ENCODE measurements around the gene MEGF11.

The MEGF11 gene

DNA sequence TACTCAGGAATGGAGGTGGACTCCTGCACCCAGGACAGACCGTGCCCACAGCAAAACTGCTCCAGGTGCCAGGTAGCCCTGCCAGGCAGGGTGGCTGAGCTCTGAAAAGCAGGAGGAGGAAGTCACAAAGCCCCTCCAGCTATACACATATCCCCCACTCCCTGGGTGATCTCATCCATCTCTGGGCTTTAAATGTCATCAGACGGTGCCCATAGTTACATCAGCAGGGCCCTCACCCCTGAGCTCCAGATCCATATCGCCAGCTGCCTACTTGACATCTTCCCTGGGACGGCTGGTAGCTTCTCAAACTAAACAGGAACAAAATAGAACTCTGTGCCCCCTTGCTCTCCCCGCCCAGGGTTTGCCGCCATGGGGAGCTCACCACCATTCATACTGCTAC, 87.7 kb downstream of the MEGF11 start:
- DNase-seq: no peak

DNA sequence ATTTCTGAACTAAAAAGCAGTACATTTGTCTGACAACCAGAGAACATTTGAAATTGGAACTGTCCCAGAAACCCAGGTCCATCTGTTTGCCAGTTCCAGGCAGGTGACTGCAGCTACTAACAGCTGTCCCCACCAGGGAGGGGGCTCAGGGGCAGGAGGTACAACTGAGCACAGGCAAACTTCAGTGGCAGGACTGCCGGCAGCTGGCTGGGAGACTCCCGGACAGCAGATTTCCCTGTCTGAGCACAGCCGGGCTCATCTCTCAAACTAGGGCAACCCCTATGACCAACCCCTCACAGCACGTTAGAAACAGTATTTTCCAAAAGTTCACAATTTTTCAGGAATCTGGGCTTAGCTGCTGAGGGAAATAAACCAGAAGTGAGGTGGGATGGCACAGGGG, 88.8 kb downstream of the MEGF11 start:
- peak; percentile 33 for DNase-seq

DNA sequence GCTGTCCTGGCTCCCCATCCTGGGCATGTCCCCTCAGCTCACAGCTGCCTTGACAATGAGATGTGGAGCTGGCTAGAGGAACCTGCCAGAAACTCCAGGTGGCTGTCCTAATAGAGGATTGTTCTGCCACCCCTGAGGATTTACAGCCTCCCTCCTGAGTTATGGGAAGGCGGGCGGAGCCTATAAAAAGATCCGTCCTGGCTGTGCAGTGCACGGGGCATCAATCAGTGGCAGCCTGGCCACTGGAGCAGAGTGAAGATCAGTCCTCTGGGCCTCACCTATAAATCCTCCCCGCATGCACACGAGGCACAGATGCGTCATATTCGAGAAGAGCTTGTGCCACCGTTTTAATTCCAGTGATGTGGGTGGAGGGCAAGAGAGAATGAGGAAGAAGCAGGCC, 90.0 kb downstream of the MEGF11 start:
- peak; percentile 21 for DNase-seq

DNA sequence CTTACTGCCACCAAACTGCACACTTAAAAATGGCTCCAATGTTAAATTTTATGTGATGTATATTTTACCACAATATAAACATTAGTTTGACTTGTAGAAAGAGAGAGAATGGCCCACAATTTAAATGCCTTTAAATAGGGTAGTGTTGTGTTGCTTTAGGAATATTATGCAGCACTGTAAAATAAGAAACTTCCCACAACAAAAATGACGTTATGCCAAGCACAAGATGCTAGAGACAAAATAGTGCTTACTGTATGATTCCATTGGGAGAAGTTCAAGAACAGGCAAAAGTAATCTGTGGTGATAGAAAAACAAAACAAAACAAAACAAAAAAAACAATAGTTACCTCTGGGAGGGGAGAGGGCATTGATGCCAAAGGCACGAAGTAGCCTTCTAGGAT, 91.3 kb downstream of the MEGF11 start:
- no peak for DNase-seq

DNA sequence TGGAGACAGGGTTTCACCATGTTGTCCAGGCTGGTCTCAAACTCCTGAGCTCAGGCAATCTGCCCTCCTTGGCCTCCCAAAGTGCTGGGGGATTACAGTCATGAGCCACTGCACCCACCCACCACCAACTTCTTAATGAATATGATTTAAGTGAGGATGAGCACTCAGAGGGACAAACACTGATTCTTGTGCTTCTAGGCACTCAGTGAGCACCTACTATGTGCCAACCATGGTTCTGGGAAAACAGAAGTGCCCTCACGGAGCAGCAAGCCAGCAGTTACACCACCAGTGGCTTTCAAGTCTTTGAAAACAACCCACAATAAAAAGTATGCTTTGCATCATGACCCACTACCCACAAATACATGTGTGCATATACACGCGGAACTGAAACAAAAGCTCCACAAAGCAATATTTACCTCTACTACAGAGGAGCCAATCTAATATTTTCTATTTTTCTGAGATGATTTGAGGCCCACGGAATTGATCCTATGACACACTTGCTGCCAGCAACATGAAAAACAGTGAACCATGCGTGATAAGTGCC, 91.9 kb downstream of the MEGF11 start:
- DNase-seq: no peak

DNA sequence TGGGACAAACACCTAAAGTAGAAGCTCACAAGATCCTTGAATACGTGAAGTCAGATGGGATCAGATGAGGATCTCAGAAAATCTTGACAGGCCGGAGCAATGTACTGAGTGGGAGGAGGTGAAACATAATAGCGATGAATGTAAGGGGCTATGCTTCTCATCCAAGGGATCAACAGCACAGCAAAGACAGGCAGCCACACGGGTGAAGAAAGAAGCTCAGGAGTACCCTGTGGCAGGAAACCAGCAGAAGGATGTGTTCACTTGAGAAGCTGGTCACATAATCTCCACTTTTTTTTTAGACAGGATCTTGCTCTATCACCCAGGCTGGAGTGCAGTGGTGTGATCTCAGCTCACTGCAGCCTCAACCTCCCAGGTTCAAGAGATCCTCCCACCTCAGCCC, 92.4 kb downstream of the MEGF11 start:
- DNase-seq: no peak

DNA sequence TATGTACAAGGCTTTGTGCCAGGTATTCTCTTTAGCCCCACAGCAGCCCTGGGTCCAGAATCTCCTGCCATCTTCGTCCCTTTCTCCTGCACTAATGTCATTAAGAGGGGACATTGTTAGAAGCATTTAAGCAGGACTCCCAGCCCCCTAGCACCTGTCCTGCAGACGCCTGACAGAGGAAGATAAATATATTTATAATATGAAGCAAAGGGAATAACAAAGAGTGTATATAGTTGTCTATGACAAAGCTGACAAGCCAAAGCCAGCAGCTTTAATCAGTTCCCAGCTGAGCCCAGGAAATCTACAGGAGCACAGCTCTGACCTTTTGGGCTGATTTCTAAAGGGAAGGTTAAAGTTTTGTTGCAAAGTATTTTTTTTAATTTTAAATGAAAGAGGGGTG, 96.0 kb downstream of the MEGF11 start:
- no peak for DNase-seq

DNA sequence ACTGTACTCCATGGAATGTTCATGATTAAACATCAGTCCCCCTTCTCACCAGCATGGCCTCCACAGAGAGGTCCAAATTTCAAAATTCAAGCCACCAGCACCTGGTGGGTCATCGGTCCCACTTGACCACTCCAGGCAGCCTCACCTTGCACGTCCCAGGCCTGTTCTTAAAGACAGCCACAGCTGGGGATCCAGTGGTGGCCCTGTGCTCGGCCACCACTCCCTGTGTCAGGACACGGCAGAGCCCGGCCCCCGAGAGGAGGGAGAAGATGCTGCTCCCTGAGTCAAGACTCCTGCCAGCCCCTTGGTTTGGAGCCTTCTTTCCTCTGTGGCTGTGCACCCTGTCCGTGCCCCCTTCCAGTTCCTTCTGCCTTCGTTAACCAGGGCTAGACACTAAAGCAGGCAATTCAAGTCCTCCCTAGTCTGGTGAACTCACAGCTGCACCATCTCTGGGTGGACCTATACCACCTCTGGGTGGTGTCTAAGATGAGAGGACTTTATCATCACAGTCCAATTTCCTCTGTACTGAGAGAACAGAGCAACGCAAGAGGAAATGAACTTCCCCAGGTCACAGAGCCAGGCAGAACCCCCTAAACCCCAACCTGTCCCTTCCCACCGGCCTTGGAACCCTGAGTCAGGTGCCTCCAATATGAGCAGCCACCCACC, 97.1 kb downstream of the MEGF11 start:
- DNase-seq: no peak

DNA sequence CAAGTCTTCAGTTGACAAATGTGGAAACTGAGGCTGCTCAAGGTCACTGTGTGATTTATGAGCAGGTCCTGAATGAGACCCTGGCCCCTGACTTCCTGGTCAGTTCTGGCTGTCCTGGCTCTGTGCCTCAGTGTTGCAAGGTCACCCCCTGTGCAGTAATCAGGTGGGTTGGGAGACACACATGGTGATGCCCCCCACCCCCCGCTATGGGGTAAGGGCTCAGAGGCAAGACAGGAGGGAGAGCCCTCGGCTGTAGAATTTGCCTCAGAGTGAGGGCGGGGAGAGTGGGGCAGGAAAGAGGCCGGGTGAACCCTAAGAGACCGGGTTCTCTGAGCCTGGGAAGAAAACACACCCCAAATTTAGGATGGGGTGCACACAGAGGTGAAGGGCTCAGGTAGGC, 98.5 kb downstream of the MEGF11 start:
- no peak for DNase-seq

DNA sequence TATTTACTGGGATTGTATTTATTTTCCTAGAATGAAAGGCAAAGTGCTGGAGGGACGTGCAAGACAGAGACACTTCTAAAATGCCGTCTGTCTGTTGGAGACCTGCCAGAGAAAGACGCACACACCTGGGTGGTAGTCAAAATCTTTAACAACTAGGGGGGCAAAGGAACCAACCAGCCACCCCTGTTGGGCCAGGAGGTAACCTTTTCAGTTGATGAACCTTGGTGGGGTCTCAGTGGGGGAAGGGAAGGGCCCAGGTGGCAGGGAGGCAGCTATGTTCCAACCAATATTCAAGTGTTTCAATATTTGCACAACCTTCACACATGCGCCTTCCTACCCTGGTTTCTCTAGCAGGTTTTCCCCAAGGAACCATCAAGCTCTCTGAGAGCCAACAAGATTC, 99.0 kb downstream of the MEGF11 start:
- peak; percentile 77 for DNase-seq

DNA sequence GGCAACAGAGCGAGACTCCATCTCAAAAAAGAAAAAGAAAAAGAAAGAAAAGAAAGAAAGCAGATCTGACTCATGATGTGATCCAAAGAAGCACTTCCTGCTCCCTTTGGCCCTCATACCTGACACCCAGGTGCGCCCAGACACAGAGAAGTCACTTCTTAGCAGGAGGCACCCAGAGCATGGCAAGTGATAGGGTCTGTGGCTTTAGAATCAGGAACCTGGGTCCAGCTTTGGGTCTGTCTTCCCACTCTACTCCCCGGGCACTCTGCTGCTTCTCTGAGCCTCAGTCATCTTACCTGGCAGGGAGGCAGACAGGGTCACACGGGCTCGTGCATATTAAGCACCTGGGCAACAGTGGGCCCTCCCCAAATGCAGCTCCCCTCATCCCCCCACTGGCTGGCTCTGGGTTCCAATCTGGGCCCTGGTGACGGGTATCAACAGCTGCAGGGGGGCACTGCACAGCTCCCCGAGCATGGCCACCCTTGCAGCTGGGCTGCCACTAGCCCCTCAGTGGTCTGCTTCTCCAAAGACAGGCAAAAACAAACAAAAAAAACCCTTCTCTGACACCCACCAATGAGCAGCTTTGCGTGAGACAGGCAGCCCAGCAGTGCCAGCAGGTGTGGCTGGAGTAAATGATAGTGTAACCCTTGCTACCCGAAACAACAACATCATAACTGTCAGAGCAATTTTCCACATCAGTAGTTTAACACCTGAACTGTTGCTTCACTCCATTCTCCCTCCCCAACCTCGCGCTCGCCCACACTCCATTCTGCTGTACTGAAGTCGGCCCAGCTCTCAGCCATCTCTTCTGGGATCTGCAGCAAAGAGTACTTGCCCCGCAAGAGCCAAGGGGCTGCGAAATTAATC, 99.8 kb downstream of the MEGF11 start:
- peak; percentile 96 for DNase-seq

DNA sequence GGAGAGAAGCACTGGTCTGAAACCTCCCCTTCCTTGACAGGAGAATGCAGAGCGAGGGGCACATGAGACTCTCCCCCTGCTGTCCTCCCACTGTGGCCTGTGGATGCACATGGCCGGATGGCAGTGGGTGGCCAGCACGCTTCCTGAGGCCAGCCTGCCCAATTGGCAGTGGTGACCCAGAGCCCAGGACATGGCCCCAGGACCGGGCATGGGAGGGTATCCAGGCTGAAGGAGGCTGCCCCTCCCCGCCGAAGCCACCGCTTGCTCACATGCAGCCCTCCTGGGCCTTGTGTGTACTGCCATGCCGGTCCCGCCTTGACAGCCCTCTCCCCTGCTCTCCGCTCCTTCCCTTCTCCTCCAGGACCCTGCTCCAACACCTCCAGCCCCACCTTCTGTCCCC, 100.9 kb downstream of the MEGF11 start:
- no peak for DNase-seq

DNA sequence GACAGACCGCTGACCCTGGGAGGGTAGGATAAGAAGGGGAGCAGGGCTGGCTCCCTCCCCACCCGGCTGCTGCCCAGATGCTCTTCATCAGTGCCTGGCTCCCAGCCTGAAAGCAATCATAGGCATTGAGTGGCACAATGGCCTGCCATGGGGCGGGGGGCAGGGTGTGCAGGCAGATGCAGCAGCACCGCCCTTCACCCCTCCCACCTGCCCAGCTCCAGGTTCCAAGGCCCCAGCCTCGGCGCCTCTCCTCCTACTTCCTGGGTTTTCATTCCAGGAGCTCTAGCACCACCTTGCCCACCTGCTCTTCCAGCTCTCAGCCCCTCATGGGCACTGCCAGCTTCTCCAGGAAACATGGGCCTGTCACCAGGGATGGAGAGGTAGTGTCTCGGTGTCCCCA, 101.7 kb downstream of the MEGF11 start:
- peak; percentile 98 for DNase-seq

DNA sequence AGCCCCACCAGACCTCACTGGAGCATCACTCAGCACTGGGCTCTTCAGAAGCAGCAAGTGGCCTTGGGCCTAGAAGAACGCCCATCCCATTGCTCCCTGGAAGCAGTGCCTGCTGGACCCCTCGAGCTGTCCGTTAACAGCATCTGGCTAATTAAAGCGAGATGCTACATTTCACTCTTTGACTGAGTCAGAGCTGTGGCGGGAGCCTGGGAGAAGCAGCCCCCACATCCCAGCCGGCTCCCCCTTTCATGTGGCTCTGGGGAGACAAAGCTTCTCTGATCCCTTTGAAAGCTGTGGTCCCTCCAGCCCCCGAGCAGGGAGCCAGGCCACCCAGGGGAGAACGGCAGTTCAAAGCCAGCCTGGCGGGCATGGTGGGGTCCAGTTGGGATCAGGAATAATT, 103.7 kb downstream of the MEGF11 start:
- no peak for DNase-seq

DNA sequence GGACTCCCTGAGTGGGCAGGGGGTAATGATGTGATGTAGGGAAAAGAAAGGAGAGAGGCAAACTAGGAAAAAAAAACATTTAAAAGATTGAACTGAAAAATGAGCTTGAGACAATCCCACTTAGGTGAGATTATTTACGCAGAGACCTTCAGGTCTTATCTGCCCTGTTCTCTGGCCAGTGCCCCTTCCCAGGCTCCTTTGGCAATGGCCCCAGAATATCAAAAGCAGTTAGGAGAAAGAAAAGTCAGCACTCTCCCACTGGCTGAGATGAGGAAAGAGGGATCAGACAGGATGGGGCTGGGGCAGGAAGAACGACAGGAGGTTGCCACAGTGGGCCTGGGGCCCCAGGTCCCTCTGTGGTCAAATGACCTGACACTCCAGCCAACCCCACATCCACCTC, 105.4 kb downstream of the MEGF11 start:
- no peak for DNase-seq

DNA sequence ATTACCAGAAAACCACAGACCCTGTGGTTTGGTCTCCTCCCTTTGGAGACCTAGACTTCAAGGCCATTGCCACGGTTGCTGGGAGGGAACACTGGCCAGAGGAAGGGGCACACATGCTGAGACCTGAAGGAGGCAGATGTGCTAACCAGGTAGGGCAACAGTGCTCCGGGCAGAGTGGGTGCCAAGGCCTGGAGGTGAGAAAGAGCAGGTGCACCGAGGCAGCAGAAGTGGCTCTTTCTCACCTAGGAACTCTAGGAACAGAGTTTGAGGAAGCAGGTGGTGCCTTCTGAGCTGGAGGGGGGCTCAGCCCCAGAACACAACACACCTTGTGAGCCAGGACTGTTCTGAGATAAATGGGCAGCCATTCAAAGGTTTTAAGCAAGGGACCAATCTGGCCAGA, 106.1 kb downstream of the MEGF11 start:
- DNase-seq: no peak

DNA sequence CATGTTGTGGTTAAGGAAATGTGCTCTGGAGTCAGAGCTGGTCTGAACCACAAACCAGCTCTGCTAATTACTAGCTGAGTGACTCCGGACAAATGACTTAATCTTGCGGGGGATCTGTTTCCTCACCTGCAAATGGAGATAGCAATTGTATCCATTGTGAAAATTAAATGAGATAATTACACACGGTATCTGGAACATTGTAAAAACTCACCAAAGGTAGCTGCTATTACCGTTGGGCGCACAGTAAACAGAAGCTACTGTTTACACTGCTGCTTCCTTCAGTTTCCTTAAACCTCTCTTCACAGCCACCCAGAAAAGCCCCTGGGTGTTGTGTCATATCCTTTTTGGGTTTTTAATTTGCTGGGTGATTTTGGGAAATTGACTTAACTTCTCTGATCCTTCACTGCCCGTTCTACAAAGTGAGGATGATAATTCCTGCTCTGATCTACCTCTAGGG, 107.8 kb downstream of the MEGF11 start:
- peak; percentile 95 for DNase-seq

DNA sequence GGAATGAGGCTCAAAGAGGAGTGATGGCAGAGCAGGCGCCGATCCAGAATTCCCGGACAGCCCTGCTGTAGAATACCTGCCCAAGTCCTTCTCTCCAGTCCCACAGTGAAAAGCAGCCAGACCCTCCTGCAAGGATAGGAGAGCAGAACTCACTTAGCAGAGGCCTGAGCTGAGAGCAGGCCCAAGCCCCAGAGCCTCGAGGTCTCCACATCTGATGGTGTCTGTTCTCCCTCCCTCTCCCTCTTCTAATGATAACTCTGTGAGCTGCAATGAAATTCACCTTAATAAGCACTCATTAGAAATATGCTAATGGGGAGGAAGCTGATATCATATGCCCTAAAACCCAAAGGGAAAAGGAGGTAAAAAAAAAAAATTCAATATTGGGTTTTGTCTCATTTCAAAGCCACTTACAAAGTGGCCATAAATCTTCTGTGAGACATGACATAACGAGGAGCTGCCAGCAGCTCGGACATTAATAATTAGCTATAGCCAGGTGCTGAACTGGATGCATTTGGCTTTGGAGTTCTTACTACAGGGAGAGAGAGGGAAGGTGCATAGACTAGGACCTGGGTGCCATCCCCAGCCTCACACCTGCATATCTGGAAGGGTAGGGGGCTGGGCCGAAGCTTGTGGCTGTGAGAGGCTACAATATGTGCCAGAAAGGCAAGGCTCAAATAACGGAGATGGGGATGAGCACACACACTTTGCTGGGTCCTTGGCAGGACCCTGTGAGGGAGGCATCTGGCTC, 108.4 kb downstream of the MEGF11 start:
- DNase-seq: peak; percentile 95

DNA sequence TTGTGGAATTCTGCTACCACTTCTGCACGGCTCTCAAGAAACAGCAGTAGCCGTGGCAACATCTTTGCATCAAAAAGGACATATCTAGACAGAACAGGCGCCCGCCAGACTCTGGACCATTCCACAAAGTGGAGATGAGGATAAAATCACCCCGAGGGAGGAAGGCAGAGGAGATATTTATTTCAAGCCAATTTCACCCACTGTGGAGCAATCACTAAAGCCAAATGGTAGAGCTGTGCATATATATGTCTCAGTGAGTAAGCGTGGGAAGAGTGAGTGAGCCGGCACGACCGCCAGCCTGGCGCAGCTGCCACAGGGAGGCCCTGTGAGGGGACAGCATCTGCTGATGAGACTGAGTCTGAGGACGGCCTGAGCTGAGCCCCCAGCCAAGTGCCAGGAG, 111.3 kb downstream of the MEGF11 start:
- DNase-seq: no peak

DNA sequence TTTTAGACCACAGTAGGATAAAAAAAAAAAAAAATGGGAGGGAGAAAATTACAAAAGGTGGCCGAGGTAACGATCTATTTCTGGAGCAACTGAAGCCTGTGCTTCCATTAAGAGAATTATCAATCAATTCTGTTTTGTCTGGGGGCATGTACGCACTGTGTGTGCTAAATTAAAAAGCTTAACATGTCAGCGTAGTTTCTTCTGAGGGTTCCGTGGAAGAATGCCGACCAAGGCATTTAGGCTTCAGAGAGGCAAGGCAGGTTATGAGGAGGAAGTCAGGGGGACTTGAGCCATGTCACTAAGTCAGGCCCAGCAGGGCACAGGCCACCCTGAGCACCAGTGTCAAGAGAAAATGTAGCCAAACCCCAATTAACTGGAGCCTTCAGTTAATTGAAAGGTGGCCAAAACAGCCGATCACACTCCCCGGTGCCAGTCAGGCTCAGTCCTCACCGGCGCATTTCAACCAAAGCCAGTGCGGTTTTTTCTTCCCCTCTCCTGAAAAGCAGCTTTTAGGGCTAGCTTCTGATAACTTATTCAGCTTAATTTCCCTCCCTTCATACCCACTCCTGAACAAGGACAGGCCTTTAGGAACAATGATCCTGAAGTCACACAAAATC, 113.9 kb downstream of the MEGF11 start:
- peak; percentile 45 for DNase-seq

DNA sequence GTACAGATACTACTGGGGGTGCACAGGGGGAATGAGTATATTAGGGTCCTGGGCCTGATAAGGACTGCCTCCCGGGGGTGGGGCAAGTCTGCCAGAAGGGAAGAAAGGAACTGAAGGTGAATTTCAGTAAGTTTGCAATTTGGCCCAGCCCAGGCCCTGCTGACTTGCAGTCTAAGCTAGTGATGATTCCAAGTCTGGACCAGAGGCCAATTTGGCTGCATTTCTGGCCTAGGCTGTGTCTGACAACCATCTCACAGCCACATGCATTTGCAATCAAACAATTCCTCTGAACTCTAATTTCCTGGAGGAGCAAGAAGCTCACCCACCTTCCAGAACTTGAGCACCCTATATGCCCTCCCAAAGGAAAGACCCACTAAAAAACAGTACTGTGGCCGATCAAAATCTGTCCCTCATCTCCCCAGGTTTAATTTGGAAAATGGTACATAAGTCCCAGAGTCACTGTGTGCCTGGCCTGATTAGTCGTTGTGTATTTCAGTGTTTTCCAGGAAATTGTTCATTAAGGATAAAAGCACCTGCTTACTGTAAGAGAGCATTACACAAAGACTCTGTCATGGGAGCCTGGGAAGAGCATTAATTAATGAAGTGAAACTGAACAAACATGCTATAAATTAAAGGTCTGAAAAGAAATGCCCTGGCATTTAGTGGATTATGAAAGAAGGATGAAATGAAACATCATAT, 114.5 kb downstream of the MEGF11 start:
- peak; percentile 77 for DNase-seq

DNA sequence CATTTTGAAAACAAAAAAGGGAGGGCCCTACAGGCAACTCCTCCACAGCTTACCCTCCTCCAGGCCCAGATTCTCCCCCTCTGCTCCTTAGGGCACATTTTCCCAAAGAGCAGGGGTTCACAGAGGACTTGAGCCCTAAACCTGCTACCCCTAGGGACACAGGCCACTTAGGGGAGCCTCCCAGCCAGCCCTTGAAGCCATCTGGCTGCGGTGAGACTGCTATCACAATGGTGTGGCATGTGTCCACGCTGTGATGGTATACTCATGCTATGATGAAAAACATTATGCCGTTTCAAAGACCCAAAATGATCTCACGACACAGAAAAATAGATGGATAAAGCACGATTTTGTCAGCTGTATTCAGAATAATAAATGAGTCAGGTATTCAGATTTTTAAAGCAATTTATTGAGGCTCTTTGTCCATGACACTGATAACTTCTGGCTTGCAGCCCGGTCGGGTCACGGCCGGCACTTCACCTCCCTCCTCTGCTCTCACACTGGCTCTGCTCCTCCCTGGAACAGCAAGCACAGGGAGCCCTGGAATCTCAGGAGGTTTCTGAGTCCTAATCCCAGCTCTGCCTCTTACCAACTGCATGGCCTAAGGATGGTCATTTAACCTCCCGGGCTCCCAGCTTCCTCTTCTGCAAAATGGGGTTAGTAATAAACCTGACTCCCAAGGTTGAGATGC, 115.3 kb downstream of the MEGF11 start:
- DNase-seq: peak; percentile 67
